Measurements from ENCODE around the gene MYO1D. TPM values are rescaled to one million over a fixed set of nuclear protein-coding genes. Genes with fewer than 3 reads are reported as not detected.

Gene MYO1D
- total and polyA plus RNA-seq, 2 of the 13 experiments (the other 11 are each of a cell fraction or from before 2014, with no cell fraction given): 13.2 to 17.3 TPM

DNA sequence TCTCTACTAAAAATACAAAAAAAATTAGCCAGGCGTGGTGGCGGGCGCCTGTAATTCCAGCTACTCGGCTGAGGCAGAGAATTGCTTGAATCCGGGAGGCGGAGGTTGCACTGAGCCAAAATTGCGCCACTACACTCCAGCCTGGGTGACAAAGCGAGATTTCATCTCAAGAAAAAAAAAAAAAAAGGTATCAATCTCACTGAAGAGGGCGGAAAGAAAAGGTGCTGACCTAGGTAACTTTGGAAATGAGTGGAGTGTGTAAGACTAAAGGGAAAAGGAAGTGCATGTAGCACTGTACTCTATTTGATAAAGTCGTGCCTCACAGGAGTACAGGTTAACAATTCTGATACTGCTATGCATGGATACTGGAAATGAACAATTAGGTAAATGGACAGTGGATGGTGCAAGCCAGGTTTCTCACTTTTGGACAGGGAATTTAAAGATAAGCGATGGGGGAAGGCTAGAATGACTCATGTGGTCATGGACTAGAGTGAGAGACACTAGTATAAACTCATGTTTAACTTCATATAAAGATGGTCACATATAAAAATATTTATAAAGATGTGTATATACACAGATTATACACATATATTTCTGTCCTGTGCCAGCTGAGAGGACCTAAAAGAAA, 247.2 kb downstream of the MYO1D start (continued):
- TF ChIP-seq, protein P1, sequence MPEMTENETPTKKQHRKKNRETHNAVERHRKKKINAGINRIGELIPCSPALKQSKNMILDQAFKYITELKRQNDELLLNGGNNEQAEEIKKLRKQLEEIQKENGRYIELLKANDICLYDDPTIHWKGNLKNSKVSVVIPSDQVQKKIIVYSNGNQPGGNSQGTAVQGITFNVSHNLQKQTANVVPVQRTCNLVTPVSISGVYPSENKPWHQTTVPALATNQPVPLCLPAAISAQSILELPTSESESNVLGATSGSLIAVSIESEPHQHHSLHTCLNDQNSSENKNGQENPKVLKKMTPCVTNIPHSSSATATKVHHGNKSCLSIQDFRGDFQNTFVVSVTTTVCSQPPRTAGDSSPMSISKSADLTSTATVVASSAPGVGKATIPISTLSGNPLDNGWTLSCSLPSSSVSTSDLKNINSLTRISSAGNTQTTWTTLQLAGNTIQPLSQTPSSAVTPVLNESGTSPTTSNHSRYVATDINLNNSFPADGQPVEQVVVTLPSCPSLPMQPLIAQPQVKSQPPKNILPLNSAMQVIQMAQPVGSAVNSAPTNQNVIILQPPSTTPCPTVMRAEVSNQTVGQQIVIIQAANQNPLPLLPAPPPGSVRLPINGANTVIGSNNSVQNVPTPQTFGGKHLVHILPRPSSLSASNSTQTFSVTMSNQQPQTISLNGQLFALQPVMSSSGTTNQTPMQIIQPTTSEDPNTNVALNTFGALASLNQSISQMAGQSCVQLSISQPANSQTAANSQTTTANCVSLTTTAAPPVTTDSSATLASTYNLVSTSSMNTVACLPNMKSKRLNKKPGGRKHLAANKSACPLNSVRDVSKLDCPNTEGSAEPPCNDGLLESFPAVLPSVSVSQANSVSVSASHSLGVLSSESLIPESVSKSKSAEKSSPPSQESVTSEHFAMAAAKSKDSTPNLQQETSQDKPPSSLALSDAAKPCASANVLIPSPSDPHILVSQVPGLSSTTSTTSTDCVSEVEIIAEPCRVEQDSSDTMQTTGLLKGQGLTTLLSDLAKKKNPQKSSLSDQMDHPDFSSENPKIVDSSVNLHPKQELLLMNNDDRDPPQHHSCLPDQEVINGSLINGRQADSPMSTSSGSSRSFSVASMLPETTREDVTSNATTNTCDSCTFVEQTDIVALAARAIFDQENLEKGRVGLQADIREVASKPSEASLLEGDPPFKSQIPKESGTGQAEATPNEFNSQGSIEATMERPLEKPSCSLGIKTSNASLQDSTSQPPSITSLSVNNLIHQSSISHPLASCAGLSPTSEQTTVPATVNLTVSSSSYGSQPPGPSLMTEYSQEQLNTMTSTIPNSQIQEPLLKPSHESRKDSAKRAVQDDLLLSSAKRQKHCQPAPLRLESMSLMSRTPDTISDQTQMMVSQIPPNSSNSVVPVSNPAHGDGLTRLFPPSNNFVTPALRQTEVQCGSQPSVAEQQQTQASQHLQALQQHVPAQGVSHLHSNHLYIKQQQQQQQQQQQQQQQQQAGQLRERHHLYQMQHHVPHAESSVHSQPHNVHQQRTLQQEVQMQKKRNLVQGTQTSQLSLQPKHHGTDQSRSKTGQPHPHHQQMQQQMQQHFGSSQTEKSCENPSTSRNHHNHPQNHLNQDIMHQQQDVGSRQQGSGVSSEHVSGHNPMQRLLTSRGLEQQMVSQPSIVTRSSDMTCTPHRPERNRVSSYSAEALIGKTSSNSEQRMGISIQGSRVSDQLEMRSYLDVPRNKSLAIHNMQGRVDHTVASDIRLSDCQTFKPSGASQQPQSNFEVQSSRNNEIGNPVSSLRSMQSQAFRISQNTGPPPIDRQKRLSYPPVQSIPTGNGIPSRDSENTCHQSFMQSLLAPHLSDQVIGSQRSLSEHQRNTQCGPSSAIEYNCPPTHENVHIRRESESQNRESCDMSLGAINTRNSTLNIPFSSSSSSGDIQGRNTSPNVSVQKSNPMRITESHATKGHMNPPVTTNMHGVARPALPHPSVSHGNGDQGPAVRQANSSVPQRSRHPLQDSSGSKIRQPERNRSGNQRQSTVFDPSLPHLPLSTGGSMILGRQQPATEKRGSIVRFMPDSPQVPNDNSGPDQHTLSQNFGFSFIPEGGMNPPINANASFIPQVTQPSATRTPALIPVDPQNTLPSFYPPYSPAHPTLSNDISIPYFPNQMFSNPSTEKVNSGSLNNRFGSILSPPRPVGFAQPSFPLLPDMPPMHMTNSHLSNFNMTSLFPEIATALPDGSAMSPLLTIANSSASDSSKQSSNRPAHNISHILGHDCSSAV (CRISPR knock-in tag; IDR thresholded peaks at IDR 0.05; ENCODE audit: borderline replicate concordance): no peak
- TF ChIP-seq RFX3 (CRISPR knock-in tag; IDR thresholded peaks at IDR 0.05): no peak
- no peak for TF ChIP-seq ZNF609 (CRISPR knock-in tag; IDR thresholded peaks at IDR 0.05; ENCODE audit: borderline replicate concordance)
- TF ChIP-seq RXRB (CRISPR knock-in tag; IDR thresholded peaks at IDR 0.05; ENCODE audit: borderline replicate concordance): no peak
- TF ChIP-seq SP140L (CRISPR knock-in tag; IDR thresholded peaks at IDR 0.05; ENCODE audit: borderline replicate concordance): no peak

All from HepG2 (cell line).